Sigmoid colon (tissue), 7 donors: ENCODE results near the gene PRM1. TPM values are rescaled to one million over a fixed set of nuclear protein-coding genes. Genes with fewer than 3 reads are reported as not detected.

Source experiments
- DNase-seq: peaks from one replicate; pipeline ENCODE4 v3.0.0-alpha.2; 2019
- H3K27ac ChIP-seq, 4 donors: fragments of 200-600 bp; sonication (generic); one replicate each; pipeline ENCODE4 v1.5.1; 2016 to 2019; ENCODE audit warnings: mild to moderate bottlenecking in 1 of 4
- H3K27me3 ChIP-seq, 3 donors: fragments of 200-600 bp; sonication (generic); one replicate each; pipeline ENCODE4 v1.5.1; 2019; ENCODE audit warnings: mild to moderate bottlenecking in 1 of 3
- H3K36me3 ChIP-seq, 4 donors: fragments of 200-600 bp; sonication (generic); one replicate each; pipeline ENCODE4 v1.5.1; 2016 to 2019
- H3K4me1 ChIP-seq, 4 donors: fragments of 200-600 bp; sonication (generic); one replicate each; pipeline ENCODE4 v1.5.1; 2017 to 2019
- H3K4me3 ChIP-seq, 4 donors: fragments of 200-600 bp; sonication (generic); one replicate each; pipeline ENCODE4 v1.5.1; 2017 to 2019; ENCODE audit warnings: mild to moderate bottlenecking in 2 of 4, moderate library complexity in 1 of 4
- H3K9me3 ChIP-seq, 4 donors: fragments of 200-600 bp in 3 of 4; sonication (generic) in 3 of 4; one replicate each; pipeline versions ENCODE4 v1.5.1 to v1.6.1; 2013 to 2019
- EP300 ChIP-seq, 4 donors: sonication (generic); formaldehyde crosslinking; IDR thresholded peaks; one replicate each; pipeline ENCODE4 v1.6.1; 2017; ENCODE audit warnings: antibody characterized with exemption in 4 of 4
- POLR2A ChIP-seq, 2 donors: fragments of 450-650 bp; IDR thresholded peaks; one replicate each; pipeline ENCODE4 v1.6.1; 2016; ENCODE audit warnings: antibody characterized with exemption in 2 of 2, mild to moderate bottlenecking in 2 of 2, moderate library complexity in 2 of 2
- POLR2AphosphoS5 ChIP-seq, 4 donors: sonication (generic); formaldehyde crosslinking; IDR thresholded peaks; one replicate each; pipeline ENCODE4 v1.6.1; 2017; ENCODE audit warnings: antibody characterized with exemption in 4 of 4
- WGBS, 2 donors: extraction: QIAGEN DNeasy Blood & Tissue Kit; methylation state at CpG; one replicate each; pipeline ENCODE4 v1.1.7; 2013; 5-methylcytosine and 5-hydroxymethylcytosine counted together
- intact Hi-C: fragments of 100-400 bp; cut with DNase I; formaldehyde crosslinking; loops from one replicate; pipeline ENCODE4 v1.15.1; 2023
- polyA plus RNA-seq, 3 donors: library from polyadenylated mRNA; stranded (reverse); fragments of 200-250 nt; gene quantifications; one replicate each; pipeline ENCODE4 v1.2.3, GENCODE V29; 2013
- total RNA-seq, 4 donors: library from RNA; depleted of rRNA; stranded (reverse); fragments of >200 nt; gene quantifications; one replicate each; pipeline ENCODE4 v1.1.0, GENCODE V29; 2016
- TF ChIP-seq, protein P1 (sequence below), 4 experiments: fragments of 450-650 bp in 3 of 4; fragments of 200-600 bp in 1 of 4; IDR thresholded peaks; one replicate each; pipeline ENCODE4 v1.5.1; 2016 to 2019; ENCODE audit warnings: antibody characterized with exemption in 4 of 4, mild to moderate bottlenecking in 3 of 4, moderate library complexity in 2 of 4
- donor health status: healthy with polysubstance abuse.
- donor health status: Bipolar disorder and iron deficiency.
- donor health status: healthy.

The PRM1 gene
- total and polyA plus RNA-seq, 7 donors: not detected

DNA sequence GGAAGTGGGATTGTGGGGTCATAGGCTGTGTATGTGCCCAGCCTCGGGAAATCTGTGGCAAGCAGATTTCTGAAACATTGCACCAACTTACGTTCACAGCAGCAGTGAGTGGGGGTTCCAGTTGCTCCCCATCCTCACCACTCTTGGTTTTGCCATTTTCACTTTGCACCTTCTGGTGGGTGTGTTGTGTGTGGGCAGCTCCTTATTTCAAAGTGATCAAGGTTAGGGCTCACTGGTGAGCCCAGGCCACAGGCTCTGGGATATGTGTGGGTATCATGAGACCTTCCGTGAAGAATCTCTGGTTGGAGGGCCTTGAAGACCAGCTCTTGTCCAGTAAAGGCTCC, 29.5 kb upstream of the PRM1 start:
- no peak overlapping the region for H3K4me3 ChIP-seq
- DNase-seq: no peak
- no peaks in the 10 kb centered on the region for H3K9me3 ChIP-seq
- TF ChIP-seq, protein P1, sequence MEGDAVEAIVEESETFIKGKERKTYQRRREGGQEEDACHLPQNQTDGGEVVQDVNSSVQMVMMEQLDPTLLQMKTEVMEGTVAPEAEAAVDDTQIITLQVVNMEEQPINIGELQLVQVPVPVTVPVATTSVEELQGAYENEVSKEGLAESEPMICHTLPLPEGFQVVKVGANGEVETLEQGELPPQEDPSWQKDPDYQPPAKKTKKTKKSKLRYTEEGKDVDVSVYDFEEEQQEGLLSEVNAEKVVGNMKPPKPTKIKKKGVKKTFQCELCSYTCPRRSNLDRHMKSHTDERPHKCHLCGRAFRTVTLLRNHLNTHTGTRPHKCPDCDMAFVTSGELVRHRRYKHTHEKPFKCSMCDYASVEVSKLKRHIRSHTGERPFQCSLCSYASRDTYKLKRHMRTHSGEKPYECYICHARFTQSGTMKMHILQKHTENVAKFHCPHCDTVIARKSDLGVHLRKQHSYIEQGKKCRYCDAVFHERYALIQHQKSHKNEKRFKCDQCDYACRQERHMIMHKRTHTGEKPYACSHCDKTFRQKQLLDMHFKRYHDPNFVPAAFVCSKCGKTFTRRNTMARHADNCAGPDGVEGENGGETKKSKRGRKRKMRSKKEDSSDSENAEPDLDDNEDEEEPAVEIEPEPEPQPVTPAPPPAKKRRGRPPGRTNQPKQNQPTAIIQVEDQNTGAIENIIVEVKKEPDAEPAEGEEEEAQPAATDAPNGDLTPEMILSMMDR (IDR thresholded peaks at IDR 0.05): no peak
- no peak for TF ChIP-seq EP300 (IDR thresholded peaks at IDR 0.05)
- TF ChIP-seq POLR2A (IDR thresholded peaks at IDR 0.05): no peak
- no peak for TF ChIP-seq POLR2AphosphoS5 (IDR thresholded peaks at IDR 0.05)
- peaks cover 0 to 3% (median 0%) of the 10 kb centered on the region in 4 donors for H3K4me1 ChIP-seq
- no peaks in the 10 kb centered on the region for H3K36me3 ChIP-seq
- no peaks in the 10 kb centered on the region for H3K27me3 ChIP-seq
- H3K27ac ChIP-seq: no peak overlapping the region
- WGBS, 2 donors: 89 to 96% methylated on average over 3 of the region's 3 CpGs
- intact Hi-C loops: no loop called here

DNA sequence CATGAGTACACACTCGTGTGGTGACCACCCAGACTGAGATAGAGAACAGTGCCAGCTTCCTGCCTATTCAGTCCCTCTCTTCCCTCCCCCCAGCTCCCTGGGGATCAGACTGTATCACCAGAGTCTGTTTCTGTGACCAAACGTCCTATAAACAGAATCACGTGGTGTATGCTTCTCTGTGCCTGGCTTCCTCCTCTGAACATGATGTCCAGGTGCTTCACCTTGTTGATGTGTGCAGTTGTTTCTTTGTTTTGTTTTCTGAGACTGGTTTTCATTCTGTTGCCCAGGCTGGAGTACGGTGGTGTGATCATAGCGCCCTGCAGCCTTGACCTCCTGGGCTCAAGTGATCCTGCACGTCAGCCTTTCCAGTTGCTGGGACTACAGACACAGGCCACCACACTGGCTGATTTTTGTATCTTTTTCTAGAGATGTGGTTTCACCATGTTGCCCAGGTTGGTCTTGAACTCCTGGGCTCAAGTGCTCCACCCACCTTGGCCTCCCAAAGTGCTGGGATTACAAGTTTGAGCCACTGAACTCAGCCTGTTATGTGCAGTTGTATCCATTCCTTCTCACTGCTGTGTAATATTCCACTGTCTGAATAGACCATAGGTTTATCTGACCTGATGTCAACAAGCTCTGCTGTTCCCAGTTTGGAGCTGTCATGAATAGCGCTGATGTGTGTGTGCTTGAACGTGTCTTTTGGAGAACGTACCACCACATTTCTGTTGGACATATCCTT, 28.9 kb upstream of the PRM1 start:
- intact Hi-C loops: no loop called here
- H3K4me3 ChIP-seq: no peak overlapping the region
- H3K27ac ChIP-seq: no peak overlapping the region
- no peaks in the 10 kb centered on the region for H3K27me3 ChIP-seq
- DNase-seq: no peak
- no peaks in the 10 kb centered on the region for H3K36me3 ChIP-seq
- 67 to 71% methylated on average over 9 of the region's 9 CpGs for WGBS, 2 donors
- no peaks in the 10 kb centered on the region for H3K9me3 ChIP-seq
- TF ChIP-seq POLR2A (IDR thresholded peaks at IDR 0.05): no peak
- peaks cover 0 to 3% (median 0%) of the 10 kb centered on the region in 4 donors for H3K4me1 ChIP-seq

DNA sequence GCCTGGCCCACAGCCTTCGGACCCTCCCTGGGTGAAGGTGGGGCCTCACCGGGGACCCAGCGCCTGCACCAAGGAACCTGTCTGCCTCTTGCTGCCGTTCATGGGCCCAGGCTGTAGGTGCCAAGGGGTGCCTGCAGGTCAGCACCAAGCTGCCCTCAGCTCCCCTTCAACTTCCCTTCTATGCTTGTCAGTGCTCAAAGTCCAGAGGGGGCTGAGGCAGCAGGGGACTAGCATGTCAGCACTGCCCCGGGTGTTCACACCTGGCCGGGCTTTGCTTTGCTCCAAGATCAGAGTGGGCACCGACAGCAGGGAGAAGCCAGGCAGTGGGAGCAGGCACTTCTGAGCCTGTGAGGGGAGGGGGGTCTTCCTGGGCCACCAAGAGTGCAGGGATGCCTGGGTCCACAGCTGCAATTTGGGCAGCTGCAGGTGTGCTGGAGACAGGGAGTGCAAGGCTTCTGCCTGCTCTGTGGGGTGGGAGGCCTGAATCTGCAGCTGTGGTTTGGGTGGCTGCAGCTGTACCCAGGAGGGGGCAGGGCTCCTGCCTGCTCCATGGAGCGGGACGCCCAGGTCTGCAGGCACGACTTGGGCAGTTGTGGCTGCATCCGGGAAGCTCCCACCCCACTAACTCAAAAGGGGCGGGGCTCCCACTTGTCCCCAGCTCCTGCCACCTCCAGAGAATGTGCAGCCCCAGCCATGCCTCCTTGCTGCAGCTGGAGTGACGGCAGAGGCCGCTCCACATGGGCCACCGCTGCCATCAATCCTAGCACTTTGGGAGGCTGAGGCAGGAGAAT, 27.6 kb upstream of the PRM1 start:
- 62 to 76% methylated on average over 15 of the region's 15 CpGs for WGBS, 2 donors

DNA sequence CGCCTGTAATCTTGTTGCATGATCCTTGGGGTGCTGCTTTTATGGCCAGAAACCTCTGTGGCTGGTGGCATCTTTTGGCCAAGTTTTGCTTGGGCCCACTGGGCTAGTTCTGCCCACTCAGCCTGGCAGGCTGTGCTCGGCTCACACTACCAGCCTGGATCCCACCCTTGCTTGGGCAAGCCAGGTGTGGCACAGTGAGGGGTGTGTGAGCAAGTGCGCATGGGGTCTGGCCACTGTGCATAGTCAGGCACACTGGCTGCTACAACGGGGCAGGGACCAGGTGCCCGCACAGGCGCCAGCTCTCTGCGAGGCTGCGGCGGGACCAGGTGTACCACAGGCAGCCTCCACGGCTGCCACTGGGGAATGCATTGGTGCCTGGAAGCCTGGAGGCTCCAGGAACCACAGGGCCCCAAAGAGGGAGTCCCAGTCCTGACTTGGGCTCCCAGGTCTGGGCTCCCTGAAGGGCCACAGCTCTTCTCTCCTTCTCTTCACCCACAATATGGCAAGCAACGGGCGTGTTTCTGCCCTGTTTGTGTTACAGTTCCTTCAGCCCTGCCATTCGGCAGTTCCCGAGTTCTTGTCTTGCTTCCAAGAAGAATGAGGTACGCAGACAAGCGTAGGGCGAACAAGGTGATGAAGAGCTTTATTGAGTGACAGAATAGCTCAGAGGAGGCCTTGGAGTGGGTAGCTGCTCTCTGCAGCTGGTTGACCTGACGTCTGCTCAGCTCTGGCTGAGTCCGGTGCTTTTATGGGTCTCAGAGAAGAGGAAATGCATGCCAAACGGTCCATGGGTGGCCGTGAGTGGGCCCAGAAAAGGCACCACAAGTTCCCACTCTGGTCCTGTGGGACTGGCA, 26.7 kb upstream of the PRM1 start:
- H3K4me1 ChIP-seq: peaks cover 0 to 6% (median 1%) of the 10 kb centered on the region in 4 donors
- H3K27ac ChIP-seq: no peak overlapping the region
- H3K27me3 ChIP-seq: no peaks in the 10 kb centered on the region
- TF ChIP-seq POLR2AphosphoS5 (IDR thresholded peaks at IDR 0.05) (no peak), POLR2A (IDR thresholded peaks at IDR 0.05) (no peak), EP300 (IDR thresholded peaks at IDR 0.05) (no peak)
- TF ChIP-seq, protein P1 (IDR thresholded peaks at IDR 0.05): no peak
- WGBS, 2 donors: 80 to 87% methylated on average over 21 of the region's 21 CpGs
- H3K4me3 ChIP-seq: no peak overlapping the region
- intact Hi-C loops: no loop called here
- no peak for DNase-seq
- H3K9me3 ChIP-seq: no peaks in the 10 kb centered on the region
- H3K36me3 ChIP-seq: no peaks in the 10 kb centered on the region

More for the DNA sequence above, 27.6 kb upstream of the PRM1 start:
- TF ChIP-seq, protein P1 (IDR thresholded peaks at IDR 0.05): no peak
- TF ChIP-seq POLR2AphosphoS5 (IDR thresholded peaks at IDR 0.05) (no peak), POLR2A (IDR thresholded peaks at IDR 0.05) (no peak)
- intact Hi-C loops: no loop called here
- Histone ChIP-seq H3K27ac (no peak overlapping the region), H3K4me3 (no peak overlapping the region), H3K4me1 (peaks cover 0 to 5% (median 1%) of the 10 kb centered on the region in 4 donors), H3K36me3 (no peaks in the 10 kb centered on the region), H3K9me3 (no peaks in the 10 kb centered on the region), H3K27me3 (no peaks in the 10 kb centered on the region)
- no peak for DNase-seq
